GM12801 (cell line): ENCODE measurements around the gene NOD2.

ENCODE experiments used
- CTCF ChIP-seq: IDR thresholded peaks from one replicate; pipeline ENCODE4 v1.5.1; 2011; ENCODE audit warnings: control low read depth; ENCODE audit not compliant: insufficient read length; ENCODE audit errors: extremely low read depth

Gene NOD2

GRCh38 chr16:50774405-50774804, 81.0 kb downstream of the NOD2 start:
- TF ChIP-seq CTCF: no peak

- TF ChIP-seq CTCF: no peak
These were observed 81.6 kb downstream of the NOD2 start for GRCh38 chr16:50774960-50775359.

- TF ChIP-seq CTCF: no peak
These were observed 82.6 kb downstream of the NOD2 start for GRCh38 chr16:50776037-50776436.

- no peak for TF ChIP-seq CTCF
These were observed 85.1 kb downstream of the NOD2 start for GRCh38 chr16:50778284-50779163.

GRCh38 chr16:50781043-50781442, 87.6 kb downstream of the NOD2 start:
- no peak for TF ChIP-seq CTCF

- TF ChIP-seq CTCF: no peak
These were observed 88.1 kb downstream of the NOD2 start for GRCh38 chr16:50781518-50781917.
